GM21360 (cell line): ENCODE data around the gene PRTFDC1.

Source experiments
- ATAC-seq: cut with Tn5 transposase; IDR thresholded peaks from one replicate; pipeline ENCODE4 v1.9.1; 2021; ENCODE audit warnings: mild to moderate bottlenecking, moderate library complexity; ENCODE audit not compliant: unreplicated experiment

PRTFDC1 gene

GRCh38 chr10:24882047-24882698, 70.2 kb downstream of the PRTFDC1 start:
- ATAC-seq = peak; percentile 67

GRCh38 chr10:24879861-24880260, 72.5 kb downstream of the PRTFDC1 start:
- ATAC-seq = no peak

GRCh38 chr10:24874133-24874532, 78.3 kb downstream of the PRTFDC1 start:
- ATAC-seq = no peak

- no peak for ATAC-seq
These were observed 79.1 kb downstream of the PRTFDC1 start for GRCh38 chr10:24873281-24873683.

GRCh38 chr10:24872790-24873182, 79.6 kb downstream of the PRTFDC1 start:
- no peak for ATAC-seq

- no peak for ATAC-seq
These were observed 80.2 kb downstream of the PRTFDC1 start for GRCh38 chr10:24872049-24872789.

- ATAC-seq = no peak
These were observed 81.1 kb downstream of the PRTFDC1 start for GRCh38 chr10:24871011-24871935.

- no peak for ATAC-seq
These were observed 82.9 kb downstream of the PRTFDC1 start for GRCh38 chr10:24869354-24870015.

GRCh38 chr10:24866604-24867583, 85.5 kb downstream of the PRTFDC1 start:
- ATAC-seq = no peak

GRCh38 chr10:24865783-24866182, 86.6 kb downstream of the PRTFDC1 start:
- no peak for ATAC-seq

GRCh38 chr10:24862589-24862988, 89.8 kb downstream of the PRTFDC1 start:
- no peak for ATAC-seq

- ATAC-seq = no peak
These were observed 93.8 kb downstream of the PRTFDC1 start for GRCh38 chr10:24858288-24859270.

GRCh38 chr10:24857031-24857725, 95.2 kb downstream of the PRTFDC1 start:
- no peak for ATAC-seq

- no peak for ATAC-seq
These were observed 98.2 kb downstream of the PRTFDC1 start for GRCh38 chr10:24854256-24854655.

GRCh38 chr10:24853661-24854060, 98.7 kb downstream of the PRTFDC1 start:
- ATAC-seq = no peak

GRCh38 chr10:24851629-24852028, 100.8 kb downstream of the PRTFDC1 start:
- no peak for ATAC-seq

GRCh38 chr10:24850727-24851296, 101.6 kb downstream of the PRTFDC1 start:
- ATAC-seq = no peak
